SU-DHL-6 (cell line): ENCODE data around the gene SLC35A2.
"Not testable (repeated sequence)": the region's sequence is repeated elsewhere in the genome, so short reads cannot be mapped to it uniquely, and the experiment has no call there.

ENCODE experiments used
- H2AFZ ChIP-seq: fragments of 200-600 bp; sonication (generic); 2 replicates; pipeline ENCODE4 v1.6.1; 2014; ENCODE audit warnings: low read depth, mild to moderate bottlenecking, moderate library complexity, mixed read lengths, antibody characterized with exemption, low read length; ENCODE audit not compliant: severe bottlenecking
- H3F3A ChIP-seq: fragments of 200-600 bp; shearing (Covaris generic); 2 replicates; pipeline ENCODE4 v1.6.0; 2016; ENCODE audit warnings: antibody characterized with exemption, mild to moderate bottlenecking; ENCODE audit not compliant: insufficient read depth
- H3K27ac ChIP-seq: fragments of 200-600 bp; sonication (generic); 2 replicates; pipeline ENCODE4 v1.5.1; 2016; ENCODE audit warnings: low read depth, mild to moderate bottlenecking, low read length, moderate library complexity, mixed read lengths
- H3K27me3 ChIP-seq: fragments of 200-600 bp; sonication (generic), shearing (Covaris generic); 2 replicates; pipeline ENCODE4 v1.6.0; 2014; ENCODE audit warnings: mild to moderate bottlenecking, low read length
- H3K36me3 ChIP-seq: fragments of 200-600 bp; sonication (generic); 2 replicates; pipeline ENCODE4 v1.6.1; 2014; ENCODE audit warnings: mild to moderate bottlenecking, low read length, mixed read lengths
- H3K4me2 ChIP-seq: fragments of 300-600, 200-600 bp; shearing (Covaris generic), sonication (generic); 2 replicates; pipeline ENCODE4 v1.6.0; 2014; ENCODE audit warnings: low read length, low read depth, mild to moderate bottlenecking; ENCODE audit not compliant: poor library complexity, severe bottlenecking
- H3K4me3 ChIP-seq: fragments of 200-600 bp; sonication (generic); 2 replicates; pipeline ENCODE4 v1.5.1; 2014; ENCODE audit warnings: antibody characterized with exemption, low read length, mild to moderate bottlenecking, mixed read lengths; ENCODE audit not compliant: insufficient read depth, poor library complexity, severe bottlenecking
- H3K79me2 ChIP-seq: fragments of 200-600 bp; sonication (generic); 2 replicates; pipeline ENCODE4 v1.6.1; 2014; ENCODE audit warnings: mild to moderate bottlenecking, low read length, moderate library complexity; ENCODE audit not compliant: insufficient read depth
- H3K9ac ChIP-seq: fragments of 200-600 bp; sonication (generic); 2 replicates; pipeline ENCODE4 v1.7.0; 2014; ENCODE audit warnings: mild to moderate bottlenecking, low read length
- H3K9me2 ChIP-seq: fragments of 200-600 bp; sonication (generic); replicated peaks from 2 replicates; pipeline ENCODE4 v1.6.1; 2014; ENCODE audit warnings: low read length; ENCODE audit not compliant: insufficient read depth
- H3K9me3 ChIP-seq: fragments of 200-600 bp; sonication (generic); 2 replicates; pipeline ENCODE4 v1.6.1; 2014; ENCODE audit warnings: low read length, mixed read lengths; ENCODE audit not compliant: insufficient read depth
- H4K20me1 ChIP-seq: fragments of 200-600 bp; sonication (generic); 2 replicates; pipeline ENCODE4 v1.6.1; 2014; ENCODE audit warnings: low read depth, mild to moderate bottlenecking, antibody characterized with exemption, low read length, moderate library complexity, mixed read lengths
- EZH2phosphoT487 ChIP-seq: fragments of 200-600 bp; sonication (generic), shearing (Covaris generic); conservative IDR thresholded peaks from 2 replicates; pipeline ENCODE4 v1.6.1; 2018; ENCODE audit warnings: mild to moderate bottlenecking, antibody characterized with exemption, low read length, moderate library complexity, mixed read lengths
- TF ChIP-seq, protein P1 (sequence below): fragments of 200-600 bp; sonication (generic); IDR thresholded peaks from one replicate; pipeline ENCODE4 v1.5.1; 2017; ENCODE audit warnings: antibody characterized with exemption, mild to moderate bottlenecking, low read length, moderate library complexity; ENCODE audit not compliant: insufficient read depth, poor library complexity, severe bottlenecking

SLC35A2 gene

DNA sequence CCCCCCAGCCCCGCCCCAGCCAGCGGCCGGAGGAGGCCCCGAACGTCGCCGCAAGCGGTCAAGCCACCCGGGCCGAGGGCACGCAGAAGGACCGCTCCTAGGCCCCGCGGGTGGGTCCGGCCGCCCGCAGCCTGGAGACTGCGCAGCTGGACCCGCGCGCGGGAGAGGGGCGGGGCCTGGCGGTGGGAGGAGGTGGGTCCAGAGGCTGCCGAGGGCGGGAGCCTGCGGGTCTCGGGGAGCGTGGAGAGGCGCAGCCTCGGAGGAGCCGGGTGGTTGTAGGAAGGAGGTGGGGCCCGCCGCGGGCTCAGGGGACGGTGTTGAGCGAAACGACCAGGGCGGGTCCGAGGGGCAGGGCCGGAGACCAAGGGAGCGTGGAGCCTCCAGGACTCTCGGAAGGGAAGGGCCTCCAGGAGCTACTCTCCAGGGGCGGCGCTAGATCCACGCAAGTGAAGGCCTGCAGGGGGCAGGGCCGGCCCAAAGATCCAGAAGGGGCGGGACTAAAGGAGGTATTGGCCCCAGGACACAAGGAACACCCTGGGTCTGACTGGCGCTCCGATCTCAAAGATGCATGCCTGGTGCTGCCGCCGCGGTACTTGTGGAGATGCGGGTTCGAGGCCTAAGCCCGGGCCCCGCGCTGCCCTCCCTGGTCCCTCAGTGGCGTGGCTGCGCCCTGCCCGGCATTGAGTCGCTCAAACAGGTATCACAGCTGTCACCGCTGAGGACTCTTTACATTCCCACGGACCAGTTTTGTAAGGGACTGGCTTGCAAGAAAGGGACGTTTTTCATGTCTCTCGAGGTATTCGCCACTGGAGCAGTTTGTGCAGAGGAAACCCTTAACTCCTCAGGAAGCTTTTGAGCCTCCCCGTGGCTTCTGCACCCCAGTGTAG is 19.8 kb downstream of the SLC35A2 start:
- H3K27ac ChIP-seq: no peak overlapping the region
- no peaks in the 10 kb centered on the region for H3K9me2 ChIP-seq
- peaks cover 4% of the 10 kb centered on the region; the same call in 1 of the 2 replicates for H3K79me2 ChIP-seq
- H3K4me2 ChIP-seq: peak overlapping the region; percentile 62
- H2AFZ ChIP-seq: peak overlapping the region; percentile 74
- H3K9ac ChIP-seq: peak overlapping the region; percentile 41; the same call in 1 of the 2 replicates
- H4K20me1 ChIP-seq: no peaks in the 10 kb centered on the region
- H3K27me3 ChIP-seq: no peaks in the 10 kb centered on the region
- no peak for TF ChIP-seq EZH2phosphoT487
- TF ChIP-seq, protein P1, sequence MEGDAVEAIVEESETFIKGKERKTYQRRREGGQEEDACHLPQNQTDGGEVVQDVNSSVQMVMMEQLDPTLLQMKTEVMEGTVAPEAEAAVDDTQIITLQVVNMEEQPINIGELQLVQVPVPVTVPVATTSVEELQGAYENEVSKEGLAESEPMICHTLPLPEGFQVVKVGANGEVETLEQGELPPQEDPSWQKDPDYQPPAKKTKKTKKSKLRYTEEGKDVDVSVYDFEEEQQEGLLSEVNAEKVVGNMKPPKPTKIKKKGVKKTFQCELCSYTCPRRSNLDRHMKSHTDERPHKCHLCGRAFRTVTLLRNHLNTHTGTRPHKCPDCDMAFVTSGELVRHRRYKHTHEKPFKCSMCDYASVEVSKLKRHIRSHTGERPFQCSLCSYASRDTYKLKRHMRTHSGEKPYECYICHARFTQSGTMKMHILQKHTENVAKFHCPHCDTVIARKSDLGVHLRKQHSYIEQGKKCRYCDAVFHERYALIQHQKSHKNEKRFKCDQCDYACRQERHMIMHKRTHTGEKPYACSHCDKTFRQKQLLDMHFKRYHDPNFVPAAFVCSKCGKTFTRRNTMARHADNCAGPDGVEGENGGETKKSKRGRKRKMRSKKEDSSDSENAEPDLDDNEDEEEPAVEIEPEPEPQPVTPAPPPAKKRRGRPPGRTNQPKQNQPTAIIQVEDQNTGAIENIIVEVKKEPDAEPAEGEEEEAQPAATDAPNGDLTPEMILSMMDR: peak; percentile 11
- H3K36me3 ChIP-seq: no peaks in the 10 kb centered on the region
- no peaks in the 10 kb centered on the region for H3K9me3 ChIP-seq
- H3F3A ChIP-seq: no peaks in the 10 kb centered on the region
- H3K4me3 ChIP-seq: peak overlapping the region; percentile 34

DNA sequence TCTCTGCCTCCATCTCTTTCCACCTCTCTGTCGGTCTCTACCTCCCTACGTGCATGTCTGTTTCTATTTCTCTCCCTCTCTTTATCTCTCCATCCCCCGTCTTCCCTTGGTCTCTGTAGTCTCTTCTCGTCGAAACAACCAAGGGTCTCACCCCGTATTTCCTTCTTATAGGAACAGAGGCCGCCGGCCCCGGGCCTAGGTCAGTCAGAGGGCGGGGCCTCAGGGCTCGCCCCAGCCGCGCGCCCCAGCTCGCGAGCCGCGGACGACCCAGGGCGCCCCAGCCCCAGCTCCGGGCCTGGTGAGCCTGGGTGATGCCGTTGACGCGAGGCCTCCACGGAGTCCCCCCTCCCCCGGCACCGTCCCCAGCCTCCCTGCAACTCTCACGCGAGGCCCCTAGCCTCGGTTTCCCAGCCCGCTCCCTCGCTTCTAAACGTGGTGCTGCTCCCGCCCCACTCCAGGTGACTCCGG is 20.5 kb downstream of the SLC35A2 start:
- Histone ChIP-seq H3K4me2 (peak overlapping the region; percentile 62), H3K36me3 (no peaks in the 10 kb centered on the region), H3F3A (no peaks in the 10 kb centered on the region), H3K9me2 (no peaks in the 10 kb centered on the region), H3K27me3 (no peaks in the 10 kb centered on the region), H3K27ac (no peak overlapping the region), H2AFZ (peak overlapping the region; percentile 74), H4K20me1 (no peaks in the 10 kb centered on the region), H3K9me3 (no peaks in the 10 kb centered on the region), H3K79me2 (no peaks in the 10 kb centered on the region), H3K9ac (peak overlapping the region; percentile 41; the same call in 1 of the 2 replicates), H3K4me3 (peak overlapping the region; percentile 34)
- no peak for TF ChIP-seq EZH2phosphoT487
- TF ChIP-seq, protein P1: no peak

DNA sequence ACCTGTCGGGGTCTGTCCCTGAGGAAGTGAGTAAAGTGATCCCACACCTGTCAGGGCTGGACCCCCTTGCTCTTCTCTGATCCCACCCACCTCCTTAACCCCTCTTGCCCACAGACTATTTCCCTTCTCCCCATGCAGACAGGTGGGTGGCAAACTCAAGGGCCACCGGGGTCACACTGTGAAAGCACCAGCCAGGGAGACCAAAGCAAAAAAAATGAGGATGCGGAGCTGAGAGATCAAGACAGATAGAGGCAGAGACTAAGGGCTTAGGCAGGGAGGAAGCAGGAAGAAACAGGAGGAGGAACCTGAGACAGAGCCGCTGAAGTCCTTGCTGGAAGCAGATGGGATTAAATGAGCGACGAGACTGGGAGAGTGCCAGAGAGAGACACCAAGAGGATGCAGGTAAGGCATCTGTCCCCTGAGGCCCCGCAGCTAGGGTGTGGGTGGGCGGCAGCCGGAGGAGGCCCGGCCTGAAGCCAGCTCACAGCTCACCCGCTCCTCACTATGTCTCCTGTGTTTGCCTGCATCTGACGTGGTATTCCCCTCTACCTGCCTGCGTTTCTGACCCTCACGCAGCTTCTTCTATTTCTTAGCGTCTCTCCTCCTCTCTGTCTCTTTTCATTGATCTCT is 21.0 kb downstream of the SLC35A2 start:
- Histone ChIP-seq H3K9ac (0 out of 2 replicates have a peak overlapping the region, but pooled peaks have one; percentile 41), H3K36me3 (no peaks in the 10 kb centered on the region), H3K27me3 (no peaks in the 10 kb centered on the region), H3K4me2 (peak overlapping the region; percentile 62), H3K27ac (no peak overlapping the region), H3K79me2 (no peaks in the 10 kb centered on the region), H3K9me2 (no peaks in the 10 kb centered on the region), H2AFZ (no peak overlapping the region), H4K20me1 (no peaks in the 10 kb centered on the region), H3K9me3 (no peaks in the 10 kb centered on the region), H3F3A (no peaks in the 10 kb centered on the region), H3K4me3 (no peak overlapping the region)
- TF ChIP-seq EZH2phosphoT487: no peak
- TF ChIP-seq, protein P1: no peak

DNA sequence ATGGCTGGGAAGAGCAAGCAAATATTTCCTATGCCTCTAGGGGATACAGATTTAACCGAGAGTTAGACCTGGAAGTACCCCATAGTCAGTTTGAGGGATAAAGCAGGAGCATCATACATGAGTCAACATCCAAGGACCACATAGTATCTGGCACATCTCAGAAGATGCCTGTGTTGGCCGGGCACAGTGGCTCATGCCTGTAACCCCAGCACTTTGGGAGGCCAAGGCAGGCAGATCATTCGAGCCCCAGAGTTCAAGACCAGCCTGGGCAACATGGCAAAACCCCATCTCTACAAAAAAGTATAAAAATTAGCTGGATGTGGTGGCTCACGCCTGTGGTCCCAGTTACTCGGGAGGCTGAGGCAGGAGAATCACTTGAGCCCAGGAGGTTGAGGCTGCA is 24.9 kb downstream of the SLC35A2 start:
- H3F3A ChIP-seq, H4K20me1 ChIP-seq, H3K9me2 ChIP-seq, H3K4me3 ChIP-seq, H3K27ac ChIP-seq, H3K79me2 ChIP-seq, H3K27me3 ChIP-seq, H2AFZ ChIP-seq, H3K36me3 ChIP-seq, H3K9me3 ChIP-seq, H3K4me2 ChIP-seq, H3K9ac ChIP-seq: not testable (repeated sequence)
